Measurements from ENCODE around the gene PDE6A.

The PDE6A gene

DNA sequence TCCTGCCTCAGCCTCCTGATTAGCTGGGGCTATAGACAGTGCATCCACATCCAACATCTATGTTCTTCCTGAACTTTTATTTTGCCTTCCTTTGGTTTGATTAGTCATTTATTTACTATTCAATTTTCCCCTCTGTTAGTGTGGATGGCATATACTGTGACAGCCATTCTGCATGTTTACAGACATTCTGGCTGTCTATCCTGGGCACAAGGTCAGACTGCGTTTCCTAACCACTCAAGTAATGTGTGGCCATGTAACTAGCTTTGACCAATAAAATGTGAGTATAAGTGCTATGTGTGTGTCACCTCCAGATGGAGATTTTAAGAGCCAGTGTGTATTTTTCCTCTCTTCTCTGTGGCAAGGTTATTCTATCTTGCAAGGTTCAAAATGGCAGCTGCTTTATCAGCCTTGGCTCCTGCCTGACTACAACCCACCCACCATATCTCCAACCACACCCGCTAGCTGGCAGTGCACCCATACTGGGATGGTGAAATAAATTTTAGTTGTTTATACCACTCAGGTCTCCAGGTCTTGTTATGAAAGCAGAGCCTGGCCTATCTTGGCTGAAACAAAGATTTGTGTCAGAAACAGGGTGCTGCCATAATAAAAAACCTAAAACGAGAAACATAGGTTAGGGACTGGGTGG lies 32.2 kb downstream of the PDE6A start:
- Histone ChIP-seq H4K20me1 (ENCODE audit: insufficient read depth, low read length) (no peaks in the 10 kb centered on the region), H3K27me3 (ENCODE audit: low read depth, low read length) (peaks cover 3% of the 10 kb centered on the region; the same call in 1 of the 2 replicates), H3K36me3 (replicated peaks; ENCODE audit: low read depth, low read length) (no peaks in the 10 kb centered on the region), H3K79me2 (ENCODE audit: low read length) (no peaks in the 10 kb centered on the region), H3K4me1 (ENCODE audit: low read length) (no peaks in the 10 kb centered on the region), H3K4me3 (ENCODE audit: low read length) (no peak overlapping the region), H3K9ac (ENCODE audit: low read length) (no peak overlapping the region), H3K4me2 (ENCODE audit: low read length) (no peak overlapping the region), H3K9me3 (ENCODE audit: insufficient read depth, low read length) (no peaks in the 10 kb centered on the region), H2AFZ (ENCODE audit: low read depth, low read length) (no peak overlapping the region), H3K27ac (ENCODE audit: low read length) (no peak overlapping the region)
- TF ChIP-seq CTCF (IDR thresholded peaks at IDR 0.05; ENCODE audit: low read depth, low read length) (no peak), EZH2phosphoT487 (IDR thresholded peaks at IDR 0.05; ENCODE audit: low read depth) (no peak)

DNA sequence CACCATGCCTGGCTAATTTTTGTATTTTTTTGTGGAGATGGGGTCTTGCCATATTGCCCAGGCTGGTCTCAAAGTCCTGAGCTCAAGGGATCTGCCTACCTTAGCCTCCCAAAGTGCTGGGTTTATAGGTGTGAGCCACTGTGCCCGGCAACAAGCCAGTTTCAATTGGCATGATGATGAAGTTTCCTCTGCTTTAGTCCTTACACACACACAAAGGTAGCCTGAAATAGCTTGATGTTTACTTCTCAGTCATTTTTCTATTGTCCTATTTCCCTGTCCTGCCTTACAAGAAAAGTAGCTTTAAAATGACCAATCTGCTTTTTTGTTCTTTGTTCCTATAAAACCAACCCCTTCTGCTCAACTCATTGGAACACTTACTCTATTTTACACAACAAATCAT lies 33.6 kb downstream of the PDE6A start:
- no peaks in the 10 kb centered on the region for H4K20me1 ChIP-seq (ENCODE audit: insufficient read depth, low read length)
- no peak for TF ChIP-seq EZH2phosphoT487 (IDR thresholded peaks at IDR 0.05; ENCODE audit: low read depth)
- no peak for TF ChIP-seq CTCF (IDR thresholded peaks at IDR 0.05; ENCODE audit: low read depth, low read length)
- H3K27me3 ChIP-seq (ENCODE audit: low read depth, low read length), result peaks cover 3% of the 10 kb centered on the region; the same call in 1 of the 2 replicates
- no peak overlapping the region for H3K27ac ChIP-seq (ENCODE audit: low read length)
- no peaks in the 10 kb centered on the region for H3K9me3 ChIP-seq (ENCODE audit: insufficient read depth, low read length)
- no peak overlapping the region for H3K4me2 ChIP-seq (ENCODE audit: low read length)
- no peak overlapping the region for H3K4me3 ChIP-seq (ENCODE audit: low read length)
- no peaks in the 10 kb centered on the region for H3K79me2 ChIP-seq (ENCODE audit: low read length)
- no peak overlapping the region for H3K9ac ChIP-seq (ENCODE audit: low read length)
- no peak overlapping the region for H2AFZ ChIP-seq (ENCODE audit: low read depth, low read length)
- H3K4me1 ChIP-seq (ENCODE audit: low read length), result no peaks in the 10 kb centered on the region
- no peaks in the 10 kb centered on the region for H3K36me3 ChIP-seq (replicated peaks; ENCODE audit: low read depth, low read length)

DNA sequence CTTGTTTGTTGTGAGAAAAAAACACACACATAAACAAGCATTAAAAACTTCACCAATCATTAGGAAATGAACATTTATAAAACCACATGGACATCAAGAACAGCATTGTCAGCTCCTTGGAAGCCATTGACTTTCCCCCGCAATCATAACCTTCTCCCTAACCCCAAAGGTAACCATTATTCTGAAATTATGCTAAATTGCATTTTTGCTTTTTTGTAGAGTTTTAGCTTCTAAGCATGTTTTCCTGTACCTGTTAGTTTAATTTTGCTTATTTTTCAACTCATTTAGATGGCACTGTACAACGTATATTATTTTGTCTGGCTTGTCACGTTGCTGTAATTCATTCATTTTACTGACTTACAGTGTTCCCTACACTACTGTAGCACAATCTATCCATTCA lies 36.8 kb downstream of the PDE6A start:
- Histone ChIP-seq H3K4me3 (ENCODE audit: low read length) (no peak overlapping the region), H3K4me1 (ENCODE audit: low read length) (no peaks in the 10 kb centered on the region), H3K27ac (ENCODE audit: low read length) (no peak overlapping the region), H2AFZ (ENCODE audit: low read depth, low read length) (no peak overlapping the region), H4K20me1 (ENCODE audit: insufficient read depth, low read length) (no peaks in the 10 kb centered on the region), H3K36me3 (replicated peaks; ENCODE audit: low read depth, low read length) (no peaks in the 10 kb centered on the region), H3K9ac (ENCODE audit: low read length) (no peak overlapping the region), H3K9me3 (ENCODE audit: insufficient read depth, low read length) (no peaks in the 10 kb centered on the region), H3K4me2 (ENCODE audit: low read length) (no peak overlapping the region), H3K27me3 (ENCODE audit: low read depth, low read length) (peaks cover 3% of the 10 kb centered on the region; the same call in 1 of the 2 replicates), H3K79me2 (ENCODE audit: low read length) (no peaks in the 10 kb centered on the region)
- TF ChIP-seq EZH2phosphoT487 (IDR thresholded peaks at IDR 0.05; ENCODE audit: low read depth) (no peak), CTCF (IDR thresholded peaks at IDR 0.05; ENCODE audit: low read depth, low read length) (no peak)

GRCh38 chr5:149904977-149905376 lies 39.6 kb downstream of the PDE6A start:
- no peak overlapping the region for H3K4me2 ChIP-seq (ENCODE audit: low read length)
- H3K27ac ChIP-seq (ENCODE audit: low read length), result no peak overlapping the region
- no peak overlapping the region for H3K9ac ChIP-seq (ENCODE audit: low read length)
- H3K79me2 ChIP-seq (ENCODE audit: low read length), result no peaks in the 10 kb centered on the region
- H2AFZ ChIP-seq (ENCODE audit: low read depth, low read length), result no peak overlapping the region
- no peaks in the 10 kb centered on the region for H3K4me1 ChIP-seq (ENCODE audit: low read length)
- no peaks in the 10 kb centered on the region for H3K9me3 ChIP-seq (ENCODE audit: insufficient read depth, low read length)
- H3K27me3 ChIP-seq (ENCODE audit: low read depth, low read length), result peaks cover 3% of the 10 kb centered on the region; the same call in 1 of the 2 replicates
- H4K20me1 ChIP-seq (ENCODE audit: insufficient read depth, low read length), result no peaks in the 10 kb centered on the region
- no peak overlapping the region for H3K4me3 ChIP-seq (ENCODE audit: low read length)
- TF ChIP-seq CTCF (IDR thresholded peaks at IDR 0.05; ENCODE audit: low read depth, low read length) (no peak), EZH2phosphoT487 (IDR thresholded peaks at IDR 0.05; ENCODE audit: low read depth) (no peak)
- no peaks in the 10 kb centered on the region for H3K36me3 ChIP-seq (replicated peaks; ENCODE audit: low read depth, low read length)
